ENCODE measurements around the gene TXNDC5. TPM values are rescaled to one million over a fixed set of nuclear protein-coding genes. Genes with fewer than 3 reads are reported as not detected.
"Not testable (repeated sequence)": the region's sequence is repeated elsewhere in the genome, so short reads cannot be mapped to it uniquely, and the experiment has no call there.

TXNDC5 gene
- total RNA-seq, 1 donor from 2014 or later, result 112 TPM

- intact Hi-C loops (cut with micrococcal nuclease), result loop anchor here (1.0 to 10.0 kb wide), 5 partner anchors 155 to 765 kb away; partner anchors contain the start of genes BLOC1S5, EEF1E1 and SLC35B3
- Mint-ChIP-seq H3K27ac (peak overlapping the region; percentile 81), H3K4me3 (peak overlapping the region; percentile 92), H3K9me3 (no peaks in the 10 kb centered on the region), H3K36me3 (ENCODE audit: low read depth) (peaks cover 15% of the 10 kb centered on the region), H3K4me1 (peaks cover 17% of the 10 kb centered on the region), H3K27me3 (no peaks in the 10 kb centered on the region)
- DNase-seq, result peak; percentile 86
These were observed 988 bp downstream of the TXNDC5 start for GRCh38 chr6:7909323-7910276.

GRCh38 chr6:7907159-7907558, 3.4 kb downstream of the TXNDC5 start:
- Mint-ChIP-seq H3K36me3 (ENCODE audit: low read depth) (peaks cover 31% of the 10 kb centered on the region), H3K4me1 (peaks cover 17% of the 10 kb centered on the region), H3K27ac (no peak overlapping the region), H3K4me3 (no peak overlapping the region), H3K27me3 (no peaks in the 10 kb centered on the region), H3K9me3 (no peaks in the 10 kb centered on the region)
- intact Hi-C loops (cut with micrococcal nuclease), result no loop called here
- no peak for DNase-seq

- intact Hi-C loops (cut with micrococcal nuclease), result no loop called here
- no peak for DNase-seq
- no peaks in the 10 kb centered on the region for H3K27me3 Mint-ChIP-seq
- peaks cover 17% of the 10 kb centered on the region for H3K4me1 Mint-ChIP-seq
- H3K36me3 Mint-ChIP-seq (ENCODE audit: low read depth), result peaks cover 34% of the 10 kb centered on the region
- H3K9me3 Mint-ChIP-seq, result no peaks in the 10 kb centered on the region
- no peak overlapping the region for H3K4me3 Mint-ChIP-seq
- H3K27ac Mint-ChIP-seq, result no peak overlapping the region
These were observed 3.8 kb downstream of the TXNDC5 start for GRCh38 chr6:7906741-7907140.

- H3K9me3 Mint-ChIP-seq, result no peaks in the 10 kb centered on the region
- no peaks in the 10 kb centered on the region for H3K27me3 Mint-ChIP-seq
- H3K27ac Mint-ChIP-seq, result no peak overlapping the region
- peaks cover 14% of the 10 kb centered on the region for H3K4me1 Mint-ChIP-seq
- no peak for DNase-seq
- intact Hi-C loops (cut with micrococcal nuclease), result no loop called here
- peaks cover 46% of the 10 kb centered on the region for H3K36me3 Mint-ChIP-seq (ENCODE audit: low read depth)
- no peak overlapping the region for H3K4me3 Mint-ChIP-seq
These were observed 5.2 kb downstream of the TXNDC5 start for GRCh38 chr6:7905416-7905815.

GRCh38 chr6:7904654-7905319, 5.8 kb downstream of the TXNDC5 start:
- H3K27ac Mint-ChIP-seq, result peak overlapping the region; percentile 14
- intact Hi-C loops (cut with micrococcal nuclease), result no loop called here
- H3K4me1 Mint-ChIP-seq, result peaks cover 14% of the 10 kb centered on the region
- no peak overlapping the region for H3K4me3 Mint-ChIP-seq
- no peak for DNase-seq
- no peaks in the 10 kb centered on the region for H3K9me3 Mint-ChIP-seq
- peaks cover 51% of the 10 kb centered on the region for H3K36me3 Mint-ChIP-seq (ENCODE audit: low read depth)
- H3K27me3 Mint-ChIP-seq, result no peaks in the 10 kb centered on the region

- H3K9me3 Mint-ChIP-seq, result no peaks in the 10 kb centered on the region
- peaks cover 57% of the 10 kb centered on the region for H3K36me3 Mint-ChIP-seq (ENCODE audit: low read depth)
- H3K27me3 Mint-ChIP-seq, result no peaks in the 10 kb centered on the region
- H3K4me1 Mint-ChIP-seq, result peaks cover 9% of the 10 kb centered on the region
- no peak overlapping the region for H3K4me3 Mint-ChIP-seq
- DNase-seq, result no peak
- H3K27ac Mint-ChIP-seq, result no peak overlapping the region
- intact Hi-C loops (cut with micrococcal nuclease), result no loop called here
These were observed 6.9 kb downstream of the TXNDC5 start for GRCh38 chr6:7903673-7904072.

- H3K9me3 Mint-ChIP-seq, result no peaks in the 10 kb centered on the region
- peaks cover 8% of the 10 kb centered on the region for H3K4me1 Mint-ChIP-seq
- peaks cover 65% of the 10 kb centered on the region for H3K36me3 Mint-ChIP-seq (ENCODE audit: low read depth)
- intact Hi-C loops (cut with micrococcal nuclease), result no loop called here
- no peak overlapping the region for H3K4me3 Mint-ChIP-seq
- H3K27ac Mint-ChIP-seq, result no peak overlapping the region
- H3K27me3 Mint-ChIP-seq, result no peaks in the 10 kb centered on the region
- DNase-seq, result no peak
These were observed 7.7 kb downstream of the TXNDC5 start for GRCh38 chr6:7902867-7903266.

- no peak for DNase-seq
- peaks cover 68% of the 10 kb centered on the region for H3K36me3 Mint-ChIP-seq (ENCODE audit: low read depth)
- H3K27ac Mint-ChIP-seq, result no peak overlapping the region
- no peaks in the 10 kb centered on the region for H3K27me3 Mint-ChIP-seq
- intact Hi-C loops (cut with micrococcal nuclease), result no loop called here
- H3K9me3 Mint-ChIP-seq, result no peaks in the 10 kb centered on the region
- H3K4me1 Mint-ChIP-seq, result peaks cover 4% of the 10 kb centered on the region
- H3K4me3 Mint-ChIP-seq, result no peak overlapping the region
These were observed 8.4 kb downstream of the TXNDC5 start for GRCh38 chr6:7902221-7902620.

- Mint-ChIP-seq H3K4me1 (peaks cover 3% of the 10 kb centered on the region), H3K9me3 (no peaks in the 10 kb centered on the region), H3K27ac (no peak overlapping the region), H3K27me3 (no peaks in the 10 kb centered on the region), H3K36me3 (ENCODE audit: low read depth) (peaks cover 67% of the 10 kb centered on the region), H3K4me3 (no peak overlapping the region)
- no peak for DNase-seq
- intact Hi-C loops (cut with micrococcal nuclease), result no loop called here
These were observed 8.8 kb downstream of the TXNDC5 start for GRCh38 chr6:7901780-7902179.

- H3K4me3 Mint-ChIP-seq, result no peak overlapping the region
- no peak overlapping the region for H3K27ac Mint-ChIP-seq
- H3K36me3 Mint-ChIP-seq (ENCODE audit: low read depth), result peaks cover 72% of the 10 kb centered on the region
- no peak for DNase-seq
- no peaks in the 10 kb centered on the region for H3K27me3 Mint-ChIP-seq
- intact Hi-C loops (cut with micrococcal nuclease), result no loop called here
- no peaks in the 10 kb centered on the region for H3K9me3 Mint-ChIP-seq
- H3K4me1 Mint-ChIP-seq, result peaks cover 2% of the 10 kb centered on the region
These were observed 9.5 kb downstream of the TXNDC5 start for GRCh38 chr6:7901056-7901455.

GRCh38 chr6:7900621-7901020, 10.0 kb downstream of the TXNDC5 start:
- H3K27ac Mint-ChIP-seq, result no peak overlapping the region
- no peak overlapping the region for H3K4me3 Mint-ChIP-seq
- H3K4me1 Mint-ChIP-seq, result peaks cover 2% of the 10 kb centered on the region
- no peaks in the 10 kb centered on the region for H3K27me3 Mint-ChIP-seq
- intact Hi-C loops (cut with micrococcal nuclease), result no loop called here
- DNase-seq, result no peak
- no peaks in the 10 kb centered on the region for H3K9me3 Mint-ChIP-seq
- peaks cover 76% of the 10 kb centered on the region for H3K36me3 Mint-ChIP-seq (ENCODE audit: low read depth)

GRCh38 chr6:7899889-7900213, 10.7 kb downstream of the TXNDC5 start:
- Mint-ChIP-seq H3K9me3 (no peaks in the 10 kb centered on the region), H3K27ac (no peak overlapping the region), H3K36me3 (ENCODE audit: low read depth) (peaks cover 77% of the 10 kb centered on the region), H3K4me1 (peaks cover 2% of the 10 kb centered on the region), H3K27me3 (no peaks in the 10 kb centered on the region), H3K4me3 (no peak overlapping the region)
- intact Hi-C loops (cut with micrococcal nuclease), result no loop called here
- no peak for DNase-seq

- intact Hi-C loops (cut with micrococcal nuclease), result no loop called here
- H3K27ac Mint-ChIP-seq, result no peak overlapping the region
- H3K9me3 Mint-ChIP-seq, result no peaks in the 10 kb centered on the region
- H3K4me3 Mint-ChIP-seq, result no peak overlapping the region
- DNase-seq, result no peak
- peaks cover 76% of the 10 kb centered on the region for H3K36me3 Mint-ChIP-seq (ENCODE audit: low read depth)
- peaks cover 2% of the 10 kb centered on the region for H3K4me1 Mint-ChIP-seq
- no peaks in the 10 kb centered on the region for H3K27me3 Mint-ChIP-seq
These were observed 11.3 kb downstream of the TXNDC5 start for GRCh38 chr6:7899101-7899888.

GRCh38 chr6:7898193-7898586, 12.4 kb downstream of the TXNDC5 start:
- DNase-seq; H3K4me1 Mint-ChIP-seq; H3K27ac Mint-ChIP-seq; H3K27me3 Mint-ChIP-seq; H3K4me3 Mint-ChIP-seq; intact Hi-C loops (cut with micrococcal nuclease); H3K9me3 Mint-ChIP-seq: not testable (repeated sequence)
- H3K36me3 Mint-ChIP-seq (ENCODE audit: low read depth), result peaks cover 79% of the 10 kb centered on the region
